ENCODE results near the gene ST13.
"Not testable (repeated sequence)": the region's sequence is repeated elsewhere in the genome, so short reads cannot be mapped to it uniquely, and the experiment has no call there.

The ST13 gene

GRCh38 chr22:40844951-40845350 is 11.5 kb downstream of the ST13 start:
- H3K4me3 ChIP-seq (ENCODE audit: low read depth, low read length) = no peak overlapping the region
- TF ChIP-seq CTCF (IDR thresholded peaks at IDR 0.05; ENCODE audit: control insufficient read depth, extremely low read depth, insufficient read depth) = no peak
- DNase-seq (ENCODE audit: low read depth) = no peak

GRCh38 chr22:40838486-40838885 is 18.0 kb downstream of the ST13 start:
- DNase-seq (ENCODE audit: low read depth) = no peak
- TF ChIP-seq CTCF (IDR thresholded peaks at IDR 0.05; ENCODE audit: control insufficient read depth, extremely low read depth, insufficient read depth) = no peak
- H3K4me3 ChIP-seq (ENCODE audit: low read depth, low read length) = no peak overlapping the region

- TF ChIP-seq CTCF (IDR thresholded peaks at IDR 0.05; ENCODE audit: control insufficient read depth, extremely low read depth, insufficient read depth) = no peak
- H3K4me3 ChIP-seq (ENCODE audit: low read depth, low read length) = no peak overlapping the region
These were observed 21.8 kb downstream of the ST13 start for GRCh38 chr22:40834619-40835018.

GRCh38 chr22:40829131-40829530 is 27.3 kb downstream of the ST13 start:
- TF ChIP-seq CTCF (IDR thresholded peaks at IDR 0.05; ENCODE audit: control insufficient read depth, extremely low read depth, insufficient read depth) = no peak
- DNase-seq (ENCODE audit: low read depth) = no peak
- no peak overlapping the region for H3K4me3 ChIP-seq (ENCODE audit: low read depth, low read length)

More at GRCh38 chr22:40834619-40835018, 21.8 kb downstream of the ST13 start:
- DNase-seq (ENCODE audit: low read depth) = no peak

- no peak for DNase-seq (ENCODE audit: low read depth)
- no peak overlapping the region for H3K4me3 ChIP-seq (ENCODE audit: low read depth, low read length)
- no peak for TF ChIP-seq CTCF (IDR thresholded peaks at IDR 0.05; ENCODE audit: control insufficient read depth, extremely low read depth, insufficient read depth)
These were observed 29.3 kb downstream of the ST13 start for GRCh38 chr22:40826984-40827741.

- DNase-seq (ENCODE audit: low read depth); H3K4me3 ChIP-seq (ENCODE audit: low read depth, low read length): not testable (repeated sequence)
These were observed 30.1 kb downstream of the ST13 start for GRCh38 chr22:40826292-40826691.

- no peak for DNase-seq (ENCODE audit: low read depth)
- no peak overlapping the region for H3K4me3 ChIP-seq (ENCODE audit: low read depth, low read length)
- TF ChIP-seq CTCF (IDR thresholded peaks at IDR 0.05; ENCODE audit: control insufficient read depth, extremely low read depth, insufficient read depth) = no peak
These were observed 33.0 kb downstream of the ST13 start for GRCh38 chr22:40823426-40823825.
